GM19240 (cell line): Measurements from ENCODE around the gene DSTYK.
"Not testable (repeated sequence)": the region's sequence is repeated elsewhere in the genome, so short reads cannot be mapped to it uniquely, and the experiment has no call there.

Source experiments
- DNase-seq: peaks from one replicate; pipeline ENCODE4 v3.0.0; 2011; ENCODE audit warnings: low spot score; ENCODE audit not compliant: insufficient read length

Gene DSTYK

DNA sequence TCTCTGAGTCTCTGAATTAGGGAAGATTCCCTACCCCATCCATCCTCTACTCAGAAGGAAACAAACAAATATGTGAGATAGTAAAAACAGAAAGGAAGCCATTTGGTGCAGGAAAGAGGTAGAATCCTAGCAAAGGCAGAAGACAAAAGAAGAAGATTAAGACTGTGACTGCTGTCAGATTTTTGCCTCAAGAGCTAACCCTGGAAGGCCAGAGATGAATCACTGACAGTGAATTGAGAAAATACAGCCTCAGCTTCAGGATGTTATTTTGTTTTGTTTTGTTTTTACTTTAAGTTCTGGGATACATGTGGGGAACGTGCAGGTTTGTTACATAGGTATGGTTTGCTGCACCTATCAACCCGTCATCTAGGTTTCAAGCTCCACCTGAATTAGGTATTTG lies 31.7 kb downstream of the DSTYK start:
- DNase-seq = no peak

- no peak for DNase-seq
Observed at GRCh38 chr1:205172729-205173366, 38.7 kb downstream of the DSTYK start.

GRCh38 chr1:205171369-205171768 lies 40.1 kb downstream of the DSTYK start:
- DNase-seq = no peak

DNA sequence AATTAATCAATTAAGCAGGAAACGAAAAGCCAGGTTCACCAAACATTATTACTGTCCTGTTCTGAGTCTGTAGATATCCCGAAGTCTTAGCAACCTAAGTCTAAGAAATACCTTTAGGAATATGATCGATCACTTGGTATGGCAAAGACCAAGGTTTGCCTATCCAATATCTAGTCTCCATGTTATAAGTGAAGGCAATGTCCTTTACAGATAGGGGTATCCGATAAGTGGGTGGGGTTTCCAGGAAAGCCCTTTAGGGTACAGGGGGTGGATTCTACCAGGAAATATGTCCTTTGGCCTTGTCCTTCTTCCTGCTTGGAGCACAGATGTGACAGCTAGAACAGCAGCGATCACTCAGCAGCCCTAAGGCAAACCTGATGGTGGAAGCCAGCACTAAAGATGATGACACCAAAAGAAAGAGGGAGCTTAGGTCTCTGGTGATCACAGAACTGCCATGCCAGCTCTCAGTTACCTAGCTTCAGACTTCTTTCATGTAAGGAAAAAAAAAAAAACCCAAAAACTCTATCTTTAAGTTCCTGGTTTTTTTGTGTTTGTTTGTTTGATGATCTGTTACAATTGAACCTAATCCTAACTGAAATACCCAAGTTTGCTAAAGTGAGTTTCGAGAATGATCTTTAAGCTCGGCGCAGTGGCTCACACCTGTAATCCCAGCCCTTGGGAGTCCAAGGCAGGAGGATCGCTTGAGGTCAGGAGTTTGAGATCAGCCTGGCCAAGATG lies 40.8 kb downstream of the DSTYK start:
- DNase-seq = no peak

DNA sequence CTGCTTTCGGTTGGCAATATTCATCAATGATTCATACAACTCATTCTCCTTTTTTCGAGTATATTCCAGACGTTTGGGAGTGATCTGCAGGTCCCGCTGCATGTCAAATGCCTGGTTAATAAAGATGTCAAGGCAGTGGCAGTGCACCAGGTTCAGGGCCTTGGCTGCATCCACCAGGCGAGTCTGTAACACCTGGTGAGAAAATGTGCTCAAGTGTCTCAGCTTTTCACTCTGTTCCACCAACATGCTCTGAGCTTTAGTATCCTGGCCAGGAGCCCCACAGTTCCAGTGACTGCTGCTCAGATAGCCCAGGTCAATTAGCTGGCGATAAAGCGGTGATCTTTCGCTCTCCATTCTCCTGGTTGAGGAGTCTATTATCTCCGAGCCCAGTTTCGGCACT lies 42.3 kb downstream of the DSTYK start:
- DNase-seq = no peak

- no peak for DNase-seq
Observed at GRCh38 chr1:205168291-205168690, 43.2 kb downstream of the DSTYK start.

- DNase-seq = no peak
Observed at GRCh38 chr1:205162301-205162700, 49.2 kb downstream of the DSTYK start.

DNA sequence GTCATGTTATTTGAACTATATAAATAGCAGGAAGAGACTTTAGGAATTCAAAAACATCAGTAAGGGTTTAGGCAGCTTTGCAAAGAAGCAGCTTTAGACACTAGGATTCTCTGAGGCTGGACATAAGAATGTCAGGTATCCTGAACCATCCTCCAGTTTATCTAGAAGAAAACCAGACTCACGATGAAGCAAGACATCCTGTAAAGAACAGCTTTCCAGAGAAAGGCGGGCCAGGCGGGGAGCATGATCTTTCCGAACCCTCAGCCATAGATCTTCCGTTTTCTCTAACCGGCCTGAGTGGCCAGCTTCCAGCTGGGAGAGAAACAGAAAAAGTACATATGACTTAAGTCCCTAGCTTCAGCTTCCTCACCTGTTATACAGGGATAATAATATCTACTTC lies 50.4 kb downstream of the DSTYK start:
- no peak for DNase-seq

GRCh38 chr1:205158048-205158616 lies 53.4 kb downstream of the DSTYK start:
- DNase-seq = no peak

- DNase-seq = not testable (repeated sequence)
Observed at GRCh38 chr1:205155665-205156377, 55.7 kb downstream of the DSTYK start.

GRCh38 chr1:205152505-205152904 lies 59.0 kb downstream of the DSTYK start:
- no peak for DNase-seq

- no peak for DNase-seq
Observed at GRCh38 chr1:205150651-205151428, 60.7 kb downstream of the DSTYK start.

DNA sequence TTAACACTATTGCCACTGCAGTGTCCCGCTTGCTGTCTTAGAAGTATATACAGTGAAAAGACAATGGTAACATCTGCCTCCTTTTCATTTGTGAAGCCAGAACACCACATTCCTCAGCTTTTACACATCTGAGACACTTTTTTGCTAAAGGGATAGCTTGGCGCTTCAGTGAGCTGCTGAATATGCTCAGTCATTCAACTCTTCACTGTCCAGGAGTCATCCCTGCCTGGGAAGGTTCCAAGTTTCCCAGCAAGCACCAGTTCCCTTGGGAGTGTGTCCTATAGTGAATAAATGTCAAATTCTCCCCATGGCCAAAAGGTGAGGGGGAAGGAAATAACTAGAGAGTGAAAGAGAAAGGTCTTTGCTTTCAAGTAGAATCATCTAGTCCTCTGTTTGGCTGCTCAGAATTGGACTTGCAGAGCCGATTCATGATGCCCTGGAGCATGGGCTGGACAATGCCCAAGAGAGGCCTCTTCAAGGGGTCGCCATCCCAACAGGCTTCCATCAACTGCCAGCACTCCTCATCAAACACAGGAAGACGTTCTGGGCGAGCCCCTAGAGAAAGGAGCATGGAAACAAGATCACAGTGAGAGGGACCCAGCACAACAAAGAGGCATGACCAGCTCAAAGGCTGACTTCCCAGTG lies 64.2 kb downstream of the DSTYK start:
- DNase-seq = no peak

GRCh38 chr1:205144751-205145150 lies 66.8 kb downstream of the DSTYK start:
- no peak for DNase-seq

DNA sequence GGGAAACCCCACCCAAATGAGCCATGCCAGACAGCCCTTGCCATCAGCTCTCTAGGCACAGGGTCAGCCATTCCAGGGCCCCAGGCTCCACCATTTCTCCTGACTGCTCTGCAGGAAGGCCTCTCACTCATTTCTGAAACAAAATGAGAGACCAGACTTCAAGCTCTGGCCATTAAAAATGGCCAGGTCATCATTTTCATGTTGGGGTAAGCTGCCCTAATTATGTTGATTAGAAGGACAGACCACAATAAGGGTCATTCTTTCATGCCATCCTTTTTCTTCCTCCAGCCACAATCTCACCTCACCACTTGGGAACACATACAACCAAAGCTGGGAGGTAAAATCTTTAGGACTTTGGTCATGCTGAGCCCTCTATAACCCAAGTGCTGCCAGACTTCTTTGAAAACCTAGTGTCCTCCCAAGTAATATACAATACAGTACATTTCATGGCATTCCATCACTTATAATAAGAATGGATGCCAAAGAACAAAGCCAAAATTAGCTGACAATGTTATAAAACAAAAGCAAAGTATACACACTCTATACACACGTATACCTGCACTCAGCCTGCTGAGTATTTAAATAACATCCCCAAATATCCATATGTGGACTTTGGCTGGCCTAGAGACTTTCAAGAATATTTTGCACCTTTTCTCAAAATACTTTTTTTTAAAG lies 67.3 kb downstream of the DSTYK start:
- no peak for DNase-seq

- DNase-seq = no peak
Observed at GRCh38 chr1:205142102-205142469, 69.4 kb downstream of the DSTYK start.

GRCh38 chr1:205141236-205142101 lies 70.0 kb downstream of the DSTYK start:
- peak; percentile 62 for DNase-seq

DNA sequence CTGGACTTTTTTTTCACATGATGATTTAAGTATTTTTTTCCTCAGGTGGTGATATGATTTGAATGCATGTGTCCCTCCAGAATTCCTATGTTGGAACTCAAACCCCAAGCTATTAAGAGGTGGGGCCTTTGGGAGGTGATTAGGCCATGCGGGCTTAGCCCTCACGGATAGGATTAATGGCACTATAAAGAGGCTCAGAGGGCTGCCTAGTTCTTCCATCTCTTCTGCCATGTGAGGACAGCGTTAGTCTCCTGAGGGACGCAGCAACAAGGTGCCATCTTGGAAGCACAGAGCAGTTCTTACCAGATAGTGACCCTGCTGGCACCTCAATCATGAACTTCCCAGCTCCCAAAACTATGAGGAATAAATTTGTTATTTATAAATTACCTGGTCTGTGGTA lies 71.4 kb downstream of the DSTYK start:
- no peak for DNase-seq

GRCh38 chr1:205137901-205138300 lies 73.6 kb downstream of the DSTYK start:
- DNase-seq = no peak
